OCI-LY3 (cell line): ENCODE data around the gene BTRC.

Experiments
- EZH2phosphoT487 ChIP-seq: fragments of 200-600 bp; shearing (Covaris generic); IDR thresholded peaks from 2 replicates; pipeline ENCODE4 v1.6.1; 2018; ENCODE audit warnings: antibody characterized with exemption, mixed run types, low read depth
- TF ChIP-seq, protein P1 (sequence below): fragments of 200-600, 300-600 bp; sonication (generic); IDR thresholded peaks from 2 replicates; pipeline ENCODE4 v1.5.1; 2014; ENCODE audit warnings: antibody characterized with exemption, low read length, low read depth

- TF ChIP-seq, protein P1, sequence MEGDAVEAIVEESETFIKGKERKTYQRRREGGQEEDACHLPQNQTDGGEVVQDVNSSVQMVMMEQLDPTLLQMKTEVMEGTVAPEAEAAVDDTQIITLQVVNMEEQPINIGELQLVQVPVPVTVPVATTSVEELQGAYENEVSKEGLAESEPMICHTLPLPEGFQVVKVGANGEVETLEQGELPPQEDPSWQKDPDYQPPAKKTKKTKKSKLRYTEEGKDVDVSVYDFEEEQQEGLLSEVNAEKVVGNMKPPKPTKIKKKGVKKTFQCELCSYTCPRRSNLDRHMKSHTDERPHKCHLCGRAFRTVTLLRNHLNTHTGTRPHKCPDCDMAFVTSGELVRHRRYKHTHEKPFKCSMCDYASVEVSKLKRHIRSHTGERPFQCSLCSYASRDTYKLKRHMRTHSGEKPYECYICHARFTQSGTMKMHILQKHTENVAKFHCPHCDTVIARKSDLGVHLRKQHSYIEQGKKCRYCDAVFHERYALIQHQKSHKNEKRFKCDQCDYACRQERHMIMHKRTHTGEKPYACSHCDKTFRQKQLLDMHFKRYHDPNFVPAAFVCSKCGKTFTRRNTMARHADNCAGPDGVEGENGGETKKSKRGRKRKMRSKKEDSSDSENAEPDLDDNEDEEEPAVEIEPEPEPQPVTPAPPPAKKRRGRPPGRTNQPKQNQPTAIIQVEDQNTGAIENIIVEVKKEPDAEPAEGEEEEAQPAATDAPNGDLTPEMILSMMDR, result no peak
- TF ChIP-seq EZH2phosphoT487, result no peak
Measured at GRCh38 chr10:101400585-101400984, 46.6 kb downstream of the BTRC start.
